ENCODE results near the gene SPEN.

Gene SPEN

DNA sequence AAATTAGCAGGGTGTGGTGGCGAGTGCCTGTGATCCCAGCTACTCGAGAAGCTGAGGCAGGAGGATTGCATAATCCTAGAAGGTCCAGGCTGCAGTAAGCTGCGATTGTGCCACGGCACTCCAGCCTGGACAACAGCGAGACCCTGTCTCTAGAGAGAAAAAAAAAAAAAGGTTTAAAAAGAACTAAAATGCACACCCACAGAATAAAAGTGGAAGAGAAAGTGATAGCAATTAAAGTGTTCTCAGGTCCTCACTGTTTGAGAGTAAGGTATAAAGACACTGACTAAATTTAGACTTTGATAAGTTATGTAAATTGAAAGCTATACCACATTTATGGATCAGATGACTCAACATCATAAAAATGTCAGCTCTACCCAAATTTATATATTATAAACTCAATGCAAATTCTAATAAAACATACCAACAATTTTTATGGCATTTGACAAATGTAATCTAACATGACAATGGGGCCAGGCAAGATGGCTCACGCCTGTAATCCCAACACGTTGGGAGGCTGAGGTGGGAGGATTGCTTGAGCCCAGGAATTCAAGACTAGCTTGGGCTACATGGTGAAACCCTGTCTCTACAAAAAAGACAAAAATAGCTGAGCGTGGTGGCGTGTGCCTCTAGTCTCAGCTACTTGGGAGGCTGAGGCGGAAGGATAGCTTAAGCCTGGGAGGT is 116.6 kb downstream of the SPEN start:
- Histone ChIP-seq H3K36me3 (ENCODE audit: control insufficient read depth, low read length) (peaks cover 18% of the 10 kb centered on the region), H3K4me2 (ENCODE audit: low read length) (peak overlapping the region; percentile 23), H3K27ac (ENCODE audit: low read depth, low read length) (no peak overlapping the region), H3K79me2 (ENCODE audit: control insufficient read depth, low read length) (peaks cover 62% of the 10 kb centered on the region), H3K27me3 (ENCODE audit: control insufficient read depth, low read length) (no peaks in the 10 kb centered on the region), H3K9me3 (ENCODE audit: control insufficient read depth, insufficient read depth, low read length) (no peaks in the 10 kb centered on the region), H3K4me3 (ENCODE audit: low read length) (no peak overlapping the region), H3K9me2 (replicated peaks; ENCODE audit: control insufficient read depth, low read length) (no peaks in the 10 kb centered on the region), H3K4me1 (ENCODE audit: control insufficient read depth, low read length) (peaks cover 34% of the 10 kb centered on the region), H4K20me1 (ENCODE audit: control insufficient read depth, insufficient read depth, low read depth, low read length) (no peaks in the 10 kb centered on the region), H3F3A (ENCODE audit: control insufficient read depth, insufficient read depth) (peaks cover 4% of the 10 kb centered on the region; the same call in 1 of the 2 replicates)
- no peak for TF ChIP-seq EZH2phosphoT487 (IDR thresholded peaks at IDR 0.05; ENCODE audit: borderline replicate concordance, low read length)
- TF ChIP-seq, protein P1, sequence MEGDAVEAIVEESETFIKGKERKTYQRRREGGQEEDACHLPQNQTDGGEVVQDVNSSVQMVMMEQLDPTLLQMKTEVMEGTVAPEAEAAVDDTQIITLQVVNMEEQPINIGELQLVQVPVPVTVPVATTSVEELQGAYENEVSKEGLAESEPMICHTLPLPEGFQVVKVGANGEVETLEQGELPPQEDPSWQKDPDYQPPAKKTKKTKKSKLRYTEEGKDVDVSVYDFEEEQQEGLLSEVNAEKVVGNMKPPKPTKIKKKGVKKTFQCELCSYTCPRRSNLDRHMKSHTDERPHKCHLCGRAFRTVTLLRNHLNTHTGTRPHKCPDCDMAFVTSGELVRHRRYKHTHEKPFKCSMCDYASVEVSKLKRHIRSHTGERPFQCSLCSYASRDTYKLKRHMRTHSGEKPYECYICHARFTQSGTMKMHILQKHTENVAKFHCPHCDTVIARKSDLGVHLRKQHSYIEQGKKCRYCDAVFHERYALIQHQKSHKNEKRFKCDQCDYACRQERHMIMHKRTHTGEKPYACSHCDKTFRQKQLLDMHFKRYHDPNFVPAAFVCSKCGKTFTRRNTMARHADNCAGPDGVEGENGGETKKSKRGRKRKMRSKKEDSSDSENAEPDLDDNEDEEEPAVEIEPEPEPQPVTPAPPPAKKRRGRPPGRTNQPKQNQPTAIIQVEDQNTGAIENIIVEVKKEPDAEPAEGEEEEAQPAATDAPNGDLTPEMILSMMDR (IDR thresholded peaks at IDR 0.05; ENCODE audit: low read depth, low read length, poor library complexity, severe bottlenecking): no peak

DNA sequence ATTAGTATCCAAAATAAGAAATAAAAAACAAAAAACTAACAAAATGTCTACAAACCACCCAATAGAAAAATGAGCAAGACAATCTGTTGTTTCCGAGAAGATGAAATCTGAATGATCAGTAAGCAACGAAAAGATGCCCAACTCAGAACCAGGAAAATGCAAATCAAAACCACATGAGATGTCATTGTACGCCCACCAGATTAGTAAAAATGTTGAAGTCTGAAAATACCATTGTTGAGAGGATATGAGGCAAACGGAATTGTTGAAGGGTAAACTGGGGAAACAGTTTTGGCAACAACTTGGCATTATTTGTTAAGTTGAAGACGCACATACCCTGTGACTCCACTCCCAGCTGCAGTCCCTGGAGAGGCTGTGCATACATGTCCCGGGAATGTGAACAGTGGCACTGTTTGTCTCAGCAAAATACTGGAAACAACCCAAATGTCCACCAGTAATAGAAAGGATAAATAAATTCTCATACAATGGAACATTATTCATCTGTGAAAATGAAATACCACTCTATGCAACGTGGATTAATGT is 117.8 kb downstream of the SPEN start:
- H3K4me1 ChIP-seq (ENCODE audit: control insufficient read depth, low read length): peaks cover 34% of the 10 kb centered on the region

GRCh38 chr1:15966081-15966955 is 118.8 kb downstream of the SPEN start:
- H3K27me3 ChIP-seq (ENCODE audit: control insufficient read depth, low read length): no peaks in the 10 kb centered on the region
- no peak overlapping the region; the same call in 1 of the 2 replicates for H3K27ac ChIP-seq (ENCODE audit: low read depth, low read length)
- H4K20me1 ChIP-seq (ENCODE audit: control insufficient read depth, insufficient read depth, low read depth, low read length): no peaks in the 10 kb centered on the region
- H3K9me3 ChIP-seq (ENCODE audit: control insufficient read depth, insufficient read depth, low read length): no peaks in the 10 kb centered on the region
- H3K4me1 ChIP-seq (ENCODE audit: control insufficient read depth, low read length): peaks cover 34% of the 10 kb centered on the region
- 0 out of 2 replicates have a peak, but pooled peaks cover under 1% of the 10 kb centered on the region for H3F3A ChIP-seq (ENCODE audit: control insufficient read depth, insufficient read depth)
- peak overlapping the region; percentile 53 for H3K4me2 ChIP-seq (ENCODE audit: low read length)
- peak overlapping the region; percentile 41 for H3K4me3 ChIP-seq (ENCODE audit: low read length)
- no peaks in the 10 kb centered on the region for H3K9me2 ChIP-seq (replicated peaks; ENCODE audit: control insufficient read depth, low read length)
- H3K79me2 ChIP-seq (ENCODE audit: control insufficient read depth, low read length): peaks cover 62% of the 10 kb centered on the region
- peaks cover 30% of the 10 kb centered on the region for H3K36me3 ChIP-seq (ENCODE audit: control insufficient read depth, low read length)
- no peak for TF ChIP-seq EZH2phosphoT487 (IDR thresholded peaks at IDR 0.05; ENCODE audit: borderline replicate concordance, low read length)
- TF ChIP-seq, protein P1 (IDR thresholded peaks at IDR 0.05; ENCODE audit: low read depth, low read length, poor library complexity, severe bottlenecking): no peak

More for the DNA sequence above, 117.8 kb downstream of the SPEN start:
- Histone ChIP-seq H3K27me3 (ENCODE audit: control insufficient read depth, low read length) (no peaks in the 10 kb centered on the region), H3K27ac (ENCODE audit: low read depth, low read length) (no peak overlapping the region), H3K4me2 (ENCODE audit: low read length) (peak overlapping the region; percentile 53), H3K9me2 (replicated peaks; ENCODE audit: control insufficient read depth, low read length) (no peaks in the 10 kb centered on the region), H3K4me3 (ENCODE audit: low read length) (peak overlapping the region; percentile 29; the same call in 1 of the 2 replicates), H4K20me1 (ENCODE audit: control insufficient read depth, insufficient read depth, low read depth, low read length) (no peaks in the 10 kb centered on the region), H3F3A (ENCODE audit: control insufficient read depth, insufficient read depth) (peaks cover 4% of the 10 kb centered on the region; the same call in 1 of the 2 replicates), H3K79me2 (ENCODE audit: control insufficient read depth, low read length) (peaks cover 70% of the 10 kb centered on the region), H3K9me3 (ENCODE audit: control insufficient read depth, insufficient read depth, low read length) (no peaks in the 10 kb centered on the region), H3K36me3 (ENCODE audit: control insufficient read depth, low read length) (peaks cover 27% of the 10 kb centered on the region)
- no peak for TF ChIP-seq EZH2phosphoT487 (IDR thresholded peaks at IDR 0.05; ENCODE audit: borderline replicate concordance, low read length)
- TF ChIP-seq, protein P1 (IDR thresholded peaks at IDR 0.05; ENCODE audit: low read depth, low read length, poor library complexity, severe bottlenecking): no peak

Measured in DOHH2 (cell line).